Skeletal muscle satellite cell (primary cell): ENCODE results near the gene GBF1.

Experiments used
- H3K27me3 ChIP-seq: 2 replicates; pipeline ENCODE4 v1.7.0; 2013; ENCODE audit warnings: low read length; ENCODE audit not compliant: control insufficient read depth, insufficient read depth
- H3K36me3 ChIP-seq: 2 replicates; pipeline ENCODE4 v1.7.0; 2013; ENCODE audit warnings: mild to moderate bottlenecking, control low read depth, low read length; ENCODE audit not compliant: insufficient read depth
- H3K4me1 ChIP-seq: 2 replicates; pipeline ENCODE4 v1.7.0; 2013; ENCODE audit warnings: low read length; ENCODE audit not compliant: control insufficient read depth, insufficient read depth
- H3K4me2 ChIP-seq: 2 replicates; pipeline ENCODE4 v1.7.0; 2013; ENCODE audit warnings: mild to moderate bottlenecking, low read length
- H3K4me3 ChIP-seq: 2 replicates; pipeline ENCODE4 v1.7.0; 2013; ENCODE audit warnings: low read length
- H3K9ac ChIP-seq: 2 replicates; pipeline ENCODE4 v1.7.0; 2013; ENCODE audit warnings: mild to moderate bottlenecking, low read depth, low read length, moderate library complexity
- H3K9me3 ChIP-seq: replicated peaks from 2 replicates; pipeline ENCODE4 v1.7.0; 2013; ENCODE audit warnings: mild to moderate bottlenecking, control low read depth, low read length

GBF1 gene

GRCh38 chr10:102392306-102392705, 147.0 kb downstream of the GBF1 start:
- Histone ChIP-seq H3K4me3 (no peak overlapping the region), H3K9ac (no peak overlapping the region), H3K4me1 (peaks cover 12% of the 10 kb centered on the region), H3K27me3 (no peaks in the 10 kb centered on the region), H3K9me3 (no peaks in the 10 kb centered on the region), H3K36me3 (no peaks in the 10 kb centered on the region), H3K4me2 (no peak overlapping the region)

- Histone ChIP-seq H3K9me3 (no peaks in the 10 kb centered on the region), H3K4me2 (peak overlapping the region; percentile 100), H3K27me3 (no peaks in the 10 kb centered on the region), H3K4me1 (peaks cover 12% of the 10 kb centered on the region), H3K4me3 (peak overlapping the region; percentile 85), H3K9ac (peak overlapping the region; percentile 84), H3K36me3 (peaks cover 7% of the 10 kb centered on the region)
Measured at GRCh38 chr10:102393411-102394078, 148.2 kb downstream of the GBF1 start.

GRCh38 chr10:102394079-102394800, 148.9 kb downstream of the GBF1 start:
- H3K4me2 ChIP-seq, result peak overlapping the region; percentile 100
- H3K4me3 ChIP-seq, result peak overlapping the region; percentile 85
- H3K27me3 ChIP-seq, result no peaks in the 10 kb centered on the region
- peaks cover 7% of the 10 kb centered on the region for H3K36me3 ChIP-seq
- no peaks in the 10 kb centered on the region for H3K9me3 ChIP-seq
- H3K9ac ChIP-seq, result peak overlapping the region; percentile 84
- peaks cover 14% of the 10 kb centered on the region for H3K4me1 ChIP-seq

- H3K4me1 ChIP-seq, result peaks cover 19% of the 10 kb centered on the region
- H3K4me3 ChIP-seq, result peak overlapping the region; percentile 85
- H3K36me3 ChIP-seq, result peaks cover 7% of the 10 kb centered on the region
- H3K4me2 ChIP-seq, result peak overlapping the region; percentile 100
- H3K27me3 ChIP-seq, result no peaks in the 10 kb centered on the region
- no peaks in the 10 kb centered on the region for H3K9me3 ChIP-seq
- peak overlapping the region; percentile 84 for H3K9ac ChIP-seq
Measured at GRCh38 chr10:102394801-102395399, 149.6 kb downstream of the GBF1 start.

- peak within 1 kb of the TSS; percentile 84 for H3K9ac ChIP-seq
- peaks cover 13% of the 10 kb centered on the region for H3K36me3 ChIP-seq
- peaks cover 20% of the 10 kb centered on the region for H3K4me1 ChIP-seq
- H3K9me3 ChIP-seq, result no peaks in the 10 kb centered on the region
- peak within 1 kb of the TSS; percentile 85 for H3K4me3 ChIP-seq
- H3K27me3 ChIP-seq, result no peaks in the 10 kb centered on the region
- H3K4me2 ChIP-seq, result peak within 1 kb of the TSS; percentile 100
Measured at GRCh38 chr10:102395400-102396316, 150.3 kb downstream of the GBF1 start, which contains the start of gene NFKB2. Gene NFKB2 (plus strand): TSS chr10:102395705. CDS start chr10:102395960, 255 bp downstream.

- Histone ChIP-seq H3K27me3 (no peaks in the 10 kb centered on the region), H3K4me1 (peaks cover 20% of the 10 kb centered on the region), H3K9me3 (no peaks in the 10 kb centered on the region), H3K4me2 (peak overlapping the region; percentile 100), H3K36me3 (peaks cover 18% of the 10 kb centered on the region), H3K9ac (peak overlapping the region; percentile 84), H3K4me3 (peak overlapping the region; percentile 85)
Measured at GRCh38 chr10:102396317-102396650, 151.0 kb downstream of the GBF1 start.

- H3K9ac ChIP-seq, result peak overlapping the region; percentile 84
- H3K4me3 ChIP-seq, result peak overlapping the region; percentile 85
- H3K36me3 ChIP-seq, result peaks cover 22% of the 10 kb centered on the region
- H3K27me3 ChIP-seq, result no peaks in the 10 kb centered on the region
- H3K9me3 ChIP-seq, result no peaks in the 10 kb centered on the region
- H3K4me1 ChIP-seq, result peaks cover 23% of the 10 kb centered on the region
- H3K4me2 ChIP-seq, result peak overlapping the region; percentile 100
Measured at GRCh38 chr10:102396730-102397151, 151.4 kb downstream of the GBF1 start.

- H3K9me3 ChIP-seq, result no peaks in the 10 kb centered on the region
- no peaks in the 10 kb centered on the region for H3K27me3 ChIP-seq
- H3K4me2 ChIP-seq, result no peak overlapping the region
- H3K4me3 ChIP-seq, result no peak overlapping the region
- peaks cover 26% of the 10 kb centered on the region for H3K4me1 ChIP-seq
- H3K9ac ChIP-seq, result no peak overlapping the region
- peaks cover 26% of the 10 kb centered on the region for H3K36me3 ChIP-seq
Measured at GRCh38 chr10:102397222-102398171, 152.2 kb downstream of the GBF1 start.

GRCh38 chr10:102398172-102399020, 153.1 kb downstream of the GBF1 start:
- Histone ChIP-seq H3K9me3 (no peaks in the 10 kb centered on the region), H3K9ac (no peak overlapping the region), H3K4me2 (peak overlapping the region; percentile 93), H3K4me3 (peak overlapping the region; percentile 76), H3K4me1 (peaks cover 26% of the 10 kb centered on the region), H3K27me3 (no peaks in the 10 kb centered on the region), H3K36me3 (peaks cover 26% of the 10 kb centered on the region)
